Measurements from ENCODE around the gene MSH6. TPM values are rescaled to one million over a fixed set of nuclear protein-coding genes. Genes with fewer than 3 reads are reported as not detected.

Gene MSH6
- 101 and 109 TPM in 2 replicates for total RNA-seq

- intact Hi-C loops (cut with micrococcal nuclease), result loop anchor here (1.0 to 5.0 kb wide), 3 partner anchors 123 to 1486 kb away; partner anchors contain the start of genes EPAS1, FBXO11 and MSH2
These were observed at the start of gene MSH6 for GRCh38 chr2:47782671-47783485. Gene MSH6 (plus strand): TSS chr2:47783145. CDS start chr2:47783234, 89 bp downstream.

- intact Hi-C loops (cut with micrococcal nuclease), result no loop called here
These were observed 47.6 kb upstream of the MSH6 start for GRCh38 chr2:47735136-47735869.

- intact Hi-C loops (cut with micrococcal nuclease), result no loop called here
These were observed 47.0 kb upstream of the MSH6 start for GRCh38 chr2:47735912-47736311.

GRCh38 chr2:47737191-47737975, 45.6 kb upstream of the MSH6 start:
- intact Hi-C loops (cut with micrococcal nuclease), result no loop called here

- intact Hi-C loops (cut with micrococcal nuclease), result no loop called here
These were observed 44.6 kb upstream of the MSH6 start for GRCh38 chr2:47738331-47738730.

GRCh38 chr2:47741101-47741500, 41.8 kb upstream of the MSH6 start:
- intact Hi-C loops (cut with micrococcal nuclease), result no loop called here

- intact Hi-C loops (cut with micrococcal nuclease), result no loop called here
These were observed 41.3 kb upstream of the MSH6 start for GRCh38 chr2:47741637-47742036.

- intact Hi-C loops (cut with micrococcal nuclease), result no loop called here
These were observed 38.9 kb upstream of the MSH6 start for GRCh38 chr2:47744074-47744473.

GRCh38 chr2:47747878-47748277, 35.1 kb upstream of the MSH6 start:
- intact Hi-C loops (cut with micrococcal nuclease), result no loop called here

- intact Hi-C loops (cut with micrococcal nuclease), result no loop called here
These were observed 31.0 kb upstream of the MSH6 start for GRCh38 chr2:47751856-47752414.

GRCh38 chr2:47767497-47767844, 15.5 kb upstream of the MSH6 start:
- intact Hi-C loops (cut with micrococcal nuclease), result loop anchor here (1.0 to 5.0 kb wide), 3 partner anchors 330 to 432 kb away; no protein-coding TSS in a partner anchor

- intact Hi-C loops (cut with micrococcal nuclease), result loop anchor here (1.0 to 5.0 kb wide), 4 partner anchors 331 to 433 kb away; no protein-coding TSS in a partner anchor
These were observed 14.9 kb upstream of the MSH6 start for GRCh38 chr2:47767880-47768609.

GRCh38 chr2:47769318-47769717, 13.6 kb upstream of the MSH6 start:
- intact Hi-C loops (cut with micrococcal nuclease), result loop anchor here (5.0 kb wide), 2 partner anchors 332 to 382 kb away; no protein-coding TSS in a partner anchor

- intact Hi-C loops (cut with micrococcal nuclease), result no loop called here
These were observed 11.7 kb upstream of the MSH6 start for GRCh38 chr2:47771211-47771610.

- intact Hi-C loops (cut with micrococcal nuclease), result no loop called here
These were observed 10.6 kb upstream of the MSH6 start for GRCh38 chr2:47772343-47772742.

GRCh38 chr2:47774567-47774966, 8.4 kb upstream of the MSH6 start:
- intact Hi-C loops (cut with micrococcal nuclease), result no loop called here

- intact Hi-C loops (cut with micrococcal nuclease), result no loop called here
These were observed 5.5 kb upstream of the MSH6 start for GRCh38 chr2:47777277-47777937.

- intact Hi-C loops (cut with micrococcal nuclease), result no loop called here
These were observed 4.1 kb upstream of the MSH6 start for GRCh38 chr2:47778698-47779425.

- intact Hi-C loops (cut with micrococcal nuclease), result no loop called here
These were observed 3.5 kb upstream of the MSH6 start for GRCh38 chr2:47779426-47779790.

GRCh38 chr2:47782381-47782670, 619 bp upstream of the MSH6 start:
- intact Hi-C loops (cut with micrococcal nuclease), result loop anchor here (5.0 kb wide), 1 partner anchor 1485 kb away; the partner anchor contains the start of gene EPAS1

All from T-helper 2 cell treated with Interferon-gamma antibody and Interleukin-4, amounts not matched to agents 100 ng/mL and 5 ng/mL, for 36 hours (primary cell).